H9 (cell line): ENCODE measurements around the gene KNG1. TPM values are rescaled to one million over a fixed set of nuclear protein-coding genes. Genes with fewer than 3 reads are reported as not detected.

ENCODE experiments used
- DNase-seq: peaks from one replicate; pipeline ENCODE4 v3.0.0-alpha.2; 2017
- H2AFZ ChIP-seq: one replicate; pipeline ENCODE4 v1.6.1; 2013; ENCODE audit warnings: mild to moderate bottlenecking, low read length, control low read depth, moderate library complexity
- H2AK5ac ChIP-seq: 2 replicates; pipeline ENCODE4 v1.6.1; 2013; ENCODE audit warnings: low read length, control low read depth, mixed read lengths; ENCODE audit not compliant: insufficient read length
- H2BK120ac ChIP-seq: one replicate; pipeline ENCODE4 v1.6.1; 2013; ENCODE audit warnings: low read depth, mild to moderate bottlenecking, low read length, control low read depth, inconsistent platforms; ENCODE audit not compliant: poor library complexity, severe bottlenecking
- H2BK12ac ChIP-seq: 2 replicates; pipeline ENCODE4 v1.6.1; 2013; ENCODE audit warnings: low read length, control low read depth, mixed read lengths, low read depth; ENCODE audit not compliant: insufficient read length
- H2BK15ac ChIP-seq: 2 replicates; pipeline ENCODE4 v1.6.1; 2013; ENCODE audit warnings: low read depth, low read length, control low read depth
- H2BK20ac ChIP-seq: one replicate; pipeline ENCODE4 v1.6.1; 2013; ENCODE audit warnings: low read depth, mild to moderate bottlenecking, low read length, control low read depth, inconsistent platforms; ENCODE audit not compliant: poor library complexity, severe bottlenecking
- H2BK5ac ChIP-seq: 2 replicates; pipeline ENCODE4 v1.6.1; 2013; ENCODE audit warnings: low read length, control low read depth, mixed read lengths; ENCODE audit not compliant: insufficient read length
- H3K14ac ChIP-seq: 2 replicates; pipeline ENCODE4 v1.6.1; 2013; ENCODE audit warnings: low read length, control low read depth; ENCODE audit not compliant: insufficient read depth
- H3K18ac ChIP-seq: 2 replicates; pipeline ENCODE4 v1.6.1; 2013; ENCODE audit warnings: low read depth, mild to moderate bottlenecking, mixed read lengths, low read length, control low read depth; ENCODE audit not compliant: insufficient read length
- H3K23ac ChIP-seq: 2 replicates; pipeline ENCODE4 v1.6.1; 2013; ENCODE audit warnings: low read length, control low read depth, mixed read lengths, low read depth; ENCODE audit not compliant: insufficient read length
- H3K23me2 ChIP-seq: 2 replicates; pipeline ENCODE4 v1.6.1; 2013; ENCODE audit warnings: low read depth, mild to moderate bottlenecking, mixed read lengths, low read length, control low read depth; ENCODE audit not compliant: insufficient read length, poor library complexity, severe bottlenecking
- H3K27ac ChIP-seq: 2 replicates; pipeline ENCODE4 v1.5.1; 2013; ENCODE audit warnings: low read length, control low read depth, mixed read lengths, low read depth; ENCODE audit not compliant: insufficient read length
- H3K27me3 ChIP-seq: 2 replicates; pipeline ENCODE4 v1.6.1; 2013; ENCODE audit warnings: low read length, control low read depth, inconsistent platforms; ENCODE audit not compliant: insufficient read depth
- H3K4ac ChIP-seq: 2 replicates; pipeline ENCODE4 v1.6.1; 2013; ENCODE audit warnings: low read depth, mild to moderate bottlenecking, control low read depth, inconsistent platforms, low read length, moderate library complexity
- H3K4me1 ChIP-seq: 2 replicates; pipeline ENCODE4 v1.6.1; 2013; ENCODE audit warnings: low read length, control low read depth, inconsistent platforms; ENCODE audit not compliant: insufficient read depth
- H3K4me2 ChIP-seq: 2 replicates; pipeline ENCODE4 v1.6.1; 2013; ENCODE audit warnings: low read length, control low read depth, mixed read lengths; ENCODE audit not compliant: insufficient read length, insufficient read depth
- H3K56ac ChIP-seq: 2 replicates; pipeline ENCODE4 v1.6.1; 2013; ENCODE audit warnings: low read depth, mild to moderate bottlenecking, mixed read lengths, low read length, control low read depth; ENCODE audit not compliant: insufficient read length
- H3K79me1 ChIP-seq: 2 replicates; pipeline ENCODE4 v1.6.1; 2013; ENCODE audit warnings: low read depth, mild to moderate bottlenecking, moderate library complexity, low read length, control low read depth, inconsistent platforms; ENCODE audit not compliant: insufficient read depth, poor library complexity, severe bottlenecking
- H3K79me2 ChIP-seq: 2 replicates; pipeline ENCODE4 v1.6.1; 2013; ENCODE audit warnings: low read length, control low read depth, inconsistent platforms; ENCODE audit not compliant: insufficient read depth
- H3K9ac ChIP-seq: 2 replicates; pipeline ENCODE4 v1.6.1; 2013; ENCODE audit warnings: low read length, control low read depth, mixed read lengths; ENCODE audit not compliant: insufficient read length; ENCODE audit errors: extremely low read depth
- H3K9me3 ChIP-seq: one replicate; pipeline ENCODE4 v1.6.1; 2013; ENCODE audit warnings: low read depth, low read length, inconsistent platforms; ENCODE audit not compliant: control insufficient read depth
- H3T11ph ChIP-seq: one replicate; pipeline ENCODE4 v1.6.1; 2013; ENCODE audit warnings: mild to moderate bottlenecking, low read length, control low read depth, inconsistent platforms
- H4K20me1 ChIP-seq: one replicate; pipeline ENCODE4 v1.6.1; 2013; ENCODE audit not compliant: control insufficient read depth, insufficient read length, insufficient read depth
- H4K5ac ChIP-seq: 2 replicates; pipeline ENCODE4 v1.6.1; 2013; ENCODE audit warnings: low read depth, mild to moderate bottlenecking, mixed read lengths, low read length, control low read depth; ENCODE audit not compliant: insufficient read length
- H4K8ac ChIP-seq: replicated peaks from 2 replicates; pipeline ENCODE4 v1.6.1; 2013; ENCODE audit warnings: low read length, control low read depth, mixed read lengths, low read depth; ENCODE audit not compliant: insufficient read length
- H4K91ac ChIP-seq: 2 replicates; pipeline ENCODE4 v1.6.1; 2013; ENCODE audit warnings: low read depth, mild to moderate bottlenecking, moderate library complexity, mixed read lengths, low read length, control low read depth; ENCODE audit not compliant: insufficient read length
- H3K27ac Mint-ChIP-seq, 3 experiments: 2 replicates in 2 of 3; 3 replicates in 1 of 3; pipeline ENCODE4 v1.8.0; 2020 to 2021; ENCODE audit warnings: mixed read lengths in 3 of 3, mild to moderate bottlenecking in 1 of 3, moderate library complexity in 1 of 3
- H3K27me3 Mint-ChIP-seq: 2 replicates; pipeline ENCODE4 v1.8.0; 2021; ENCODE audit warnings: low read depth, mild to moderate bottlenecking, moderate library complexity, mixed read lengths
- H3K36me3 Mint-ChIP-seq, 3 experiments: 2 replicates in 2 of 3; 3 replicates in 1 of 3; pipeline ENCODE4 v1.8.0; 2020 to 2021; ENCODE audit warnings: low read depth in 3 of 3, mixed read lengths in 3 of 3; ENCODE audit not compliant: insufficient read depth in 1 of 3
- H3K4me1 Mint-ChIP-seq, 2 experiments: 2 replicates each; pipeline ENCODE4 v1.8.0; 2020; ENCODE audit warnings: mixed read lengths in 2 of 2
- H3K4me3 Mint-ChIP-seq, 2 experiments: 2 replicates in 1 of 2; 3 replicates in 1 of 2; pipeline ENCODE4 v1.8.0; 2020 to 2021; ENCODE audit warnings: mild to moderate bottlenecking in 2 of 2, mixed read lengths in 2 of 2, moderate library complexity in 1 of 2
- H3K9me3 Mint-ChIP-seq, 2 experiments: 2 replicates in 1 of 2; 3 replicates in 1 of 2; pipeline ENCODE4 v1.8.0; 2020; ENCODE audit warnings: mild to moderate bottlenecking in 2 of 2, mixed read lengths in 2 of 2, moderate library complexity in 1 of 2
- WGBS: extraction: QIAGEN DNeasy Blood & Tissue Kit; methylation state at CpG from one replicate; pipeline ENCODE4 v1.1.7; 2013; ENCODE audit warnings: missing lambda C conversion rate, low lambda C conversion rate, mixed read lengths; ENCODE audit not compliant: insufficient read length; ENCODE audit errors: extremely low coverage; 5-methylcytosine and 5-hydroxymethylcytosine counted together
- total RNA-seq: library from RNA; stranded (reverse); gene quantifications from 2 replicates; pipeline ENCODE4 v1.2.1, GENCODE V29; 2021
- TF ChIP-seq, protein P1 (sequence below): fragments of 200-600 bp; sonication (generic); conservative IDR thresholded peaks from 3 replicates; pipeline ENCODE4 v1.8.0; 2021; ENCODE audit warnings: antibody characterized with exemption, mild to moderate bottlenecking

Gene KNG1
- total RNA-seq, 1 experiment from 2014 or later: not detected

DNA sequence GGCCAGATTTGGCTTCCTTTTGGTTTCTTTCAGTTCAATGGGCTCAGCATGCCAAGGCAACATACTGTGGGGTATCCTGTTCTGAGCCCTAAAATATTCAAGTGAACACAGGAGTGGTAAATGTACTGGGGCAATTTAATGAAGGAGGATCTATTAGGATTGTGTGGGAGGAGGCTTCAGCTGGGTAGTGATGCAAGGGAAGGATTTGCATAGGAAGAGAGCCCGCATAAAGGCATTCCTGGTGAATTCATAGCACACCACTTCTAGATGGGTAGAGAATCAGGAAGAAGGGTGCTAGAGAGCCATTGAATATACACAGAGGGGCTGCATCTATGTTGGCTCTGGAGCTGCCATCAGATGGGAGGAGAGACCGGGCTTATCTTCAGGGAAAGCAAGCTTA is 20.6 kb upstream of the KNG1 start:
- Histone ChIP-seq H3K4me1 (no peaks in the 10 kb centered on the region), H2BK120ac (no peak overlapping the region)
- H3K4me1 Mint-ChIP-seq: no peaks in the 10 kb centered on the region

More for the DNA sequence above, 20.6 kb upstream of the KNG1 start:
- no peak overlapping the region for H4K5ac ChIP-seq
- Mint-ChIP-seq H3K4me3 (no peak overlapping the region), H3K36me3 (peaks cover 0 to 2% (median 0%) of the 10 kb centered on the region in 3 experiments; a peak in 1 of 7 replicates), H3K9me3 (no peaks in the 10 kb centered on the region), H3K27ac (no peak overlapping the region), H3K27me3 (no peaks in the 10 kb centered on the region; the same call in 1 of the 2 replicates)
- no peak overlapping the region for H3K56ac ChIP-seq
- no peak overlapping the region for H3K9ac ChIP-seq
- no peak overlapping the region for H3K4me2 ChIP-seq
- no peak overlapping the region for H2AK5ac ChIP-seq
- no peak overlapping the region for H3K18ac ChIP-seq
- no peak overlapping the region for H3K14ac ChIP-seq
- no CpG with 5 or more reads among the region's 2 CpGs for WGBS
- H3K79me2 ChIP-seq: no peaks in the 10 kb centered on the region
- H4K8ac ChIP-seq: no peak overlapping the region
- H3K9me3 ChIP-seq: no peaks in the 10 kb centered on the region
- no peak overlapping the region for H2BK15ac ChIP-seq
- no peak overlapping the region for H3K27ac ChIP-seq
- H2BK12ac ChIP-seq: no peak overlapping the region
- TF ChIP-seq, protein P1, sequence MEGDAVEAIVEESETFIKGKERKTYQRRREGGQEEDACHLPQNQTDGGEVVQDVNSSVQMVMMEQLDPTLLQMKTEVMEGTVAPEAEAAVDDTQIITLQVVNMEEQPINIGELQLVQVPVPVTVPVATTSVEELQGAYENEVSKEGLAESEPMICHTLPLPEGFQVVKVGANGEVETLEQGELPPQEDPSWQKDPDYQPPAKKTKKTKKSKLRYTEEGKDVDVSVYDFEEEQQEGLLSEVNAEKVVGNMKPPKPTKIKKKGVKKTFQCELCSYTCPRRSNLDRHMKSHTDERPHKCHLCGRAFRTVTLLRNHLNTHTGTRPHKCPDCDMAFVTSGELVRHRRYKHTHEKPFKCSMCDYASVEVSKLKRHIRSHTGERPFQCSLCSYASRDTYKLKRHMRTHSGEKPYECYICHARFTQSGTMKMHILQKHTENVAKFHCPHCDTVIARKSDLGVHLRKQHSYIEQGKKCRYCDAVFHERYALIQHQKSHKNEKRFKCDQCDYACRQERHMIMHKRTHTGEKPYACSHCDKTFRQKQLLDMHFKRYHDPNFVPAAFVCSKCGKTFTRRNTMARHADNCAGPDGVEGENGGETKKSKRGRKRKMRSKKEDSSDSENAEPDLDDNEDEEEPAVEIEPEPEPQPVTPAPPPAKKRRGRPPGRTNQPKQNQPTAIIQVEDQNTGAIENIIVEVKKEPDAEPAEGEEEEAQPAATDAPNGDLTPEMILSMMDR: no peak
- no peak overlapping the region for H4K91ac ChIP-seq
- H2AFZ ChIP-seq: no peak overlapping the region
- no peak overlapping the region for H2BK20ac ChIP-seq
- H2BK5ac ChIP-seq: no peak overlapping the region
- no peak overlapping the region for H3K23ac ChIP-seq
- no peak overlapping the region for H3K4ac ChIP-seq
- no peaks in the 10 kb centered on the region for H4K20me1 ChIP-seq
- no peaks in the 10 kb centered on the region for H3K79me1 ChIP-seq
- no peak overlapping the region for H3T11ph ChIP-seq
- DNase-seq: no peak
- no peaks in the 10 kb centered on the region for H3K23me2 ChIP-seq
- H3K27me3 ChIP-seq: no peaks in the 10 kb centered on the region
